ENCODE data around the gene IFIT3. TPM values are rescaled to one million over a fixed set of nuclear protein-coding genes. Genes with fewer than 3 reads are reported as not detected.

IFIT3 gene
- total RNA-seq, 1 donor from 2014 or later: 1.9 TPM

GRCh38 chr10:89304446-89304845 is 23.4 kb upstream of the IFIT3 start:
- H3K36me3 ChIP-seq: peaks cover 0 to 14% of the 10 kb centered on the region in 2 donors
- TF ChIP-seq CTCF (IDR thresholded peaks at IDR 0.05): no peak
- DNase-seq (ENCODE audit: low spot score in 2 of 2): no peak
- intact Hi-C loops (cut with DNase I): no loop called here
- no peaks in the 10 kb centered on the region for H3K27me3 ChIP-seq
- no peak overlapping the region for H3K4me3 ChIP-seq
- peaks cover 4 to 16% of the 10 kb centered on the region in 2 donors for H3K4me1 ChIP-seq
- no peak overlapping the region for H3K27ac ChIP-seq
- H3K9me3 ChIP-seq: peaks cover 0 to under 1% of the 10 kb centered on the region in 2 donors

GRCh38 chr10:89304925-89305324 is 22.9 kb upstream of the IFIT3 start:
- intact Hi-C loops (cut with DNase I): no loop called here
- Histone ChIP-seq H3K9me3 (no peaks in the 10 kb centered on the region), H3K27ac (no peak overlapping the region), H3K27me3 (no peaks in the 10 kb centered on the region), H3K4me3 (no peak overlapping the region), H3K4me1 (peaks cover 4 to 16% of the 10 kb centered on the region in 2 donors), H3K36me3 (peaks cover 0 to 14% of the 10 kb centered on the region in 2 donors)
- TF ChIP-seq CTCF (IDR thresholded peaks at IDR 0.05): no peak
- DNase-seq (ENCODE audit: low spot score in 2 of 2): no peak

GRCh38 chr10:89305766-89306433 is 21.9 kb upstream of the IFIT3 start:
- no peak for DNase-seq (ENCODE audit: low spot score in 2 of 2)
- intact Hi-C loops (cut with DNase I): no loop called here
- peaks cover 4 to 16% of the 10 kb centered on the region in 2 donors for H3K4me1 ChIP-seq
- H3K27me3 ChIP-seq: no peaks in the 10 kb centered on the region
- no peak overlapping the region for H3K27ac ChIP-seq
- no peak for TF ChIP-seq CTCF (IDR thresholded peaks at IDR 0.05)
- H3K36me3 ChIP-seq: peaks cover 0 to 14% of the 10 kb centered on the region in 2 donors
- no peak overlapping the region for H3K4me3 ChIP-seq
- H3K9me3 ChIP-seq: no peaks in the 10 kb centered on the region

- no peaks in the 10 kb centered on the region for H3K27me3 ChIP-seq
- no peak for DNase-seq (ENCODE audit: low spot score in 2 of 2)
- no peaks in the 10 kb centered on the region for H3K9me3 ChIP-seq
- intact Hi-C loops (cut with DNase I): no loop called here
- H3K27ac ChIP-seq: no peak overlapping the region
- no peak for TF ChIP-seq CTCF (IDR thresholded peaks at IDR 0.05)
- peaks cover 4 to 16% of the 10 kb centered on the region in 2 donors for H3K4me1 ChIP-seq
- no peak overlapping the region for H3K4me3 ChIP-seq
- H3K36me3 ChIP-seq: peaks cover 0 to 14% of the 10 kb centered on the region in 2 donors
Measured at GRCh38 chr10:89306434-89307268, 21.1 kb upstream of the IFIT3 start.

- no peaks in the 10 kb centered on the region for H3K9me3 ChIP-seq
- intact Hi-C loops (cut with DNase I): no loop called here
- H3K4me1 ChIP-seq: peaks cover 4 to 15% of the 10 kb centered on the region in 2 donors
- H3K27me3 ChIP-seq: no peaks in the 10 kb centered on the region
- no peak for DNase-seq (ENCODE audit: low spot score in 2 of 2)
- no peak for TF ChIP-seq CTCF (IDR thresholded peaks at IDR 0.05)
- no peak overlapping the region for H3K4me3 ChIP-seq
- peaks cover 0 to 14% of the 10 kb centered on the region in 2 donors for H3K36me3 ChIP-seq
- peak overlapping the region in 1 of 2 donors; percentile 5 for H3K27ac ChIP-seq
Measured at GRCh38 chr10:89307269-89307577, 20.6 kb upstream of the IFIT3 start.

All from ascending aorta (tissue), 2 donors.